Gastrocnemius medialis (tissue), 4 donors: Measurements from ENCODE around the gene ATMIN. TPM values are rescaled to one million over a fixed set of nuclear protein-coding genes. Genes with fewer than 3 reads are reported as not detected.

ENCODE experiments used
- ATAC-seq, 2 donors: fragments of 150-250 bp; one replicate each; pipeline ENCODE4 v1.9.1; 2016
- DNase-seq, 2 donors: peaks; one replicate each; pipeline ENCODE4 v3.0.0-alpha.2; 2019
- H3K27ac ChIP-seq, 4 donors: fragments of 200-600 bp; sonication (generic); 1 replicate in 1 of 4; 2 replicates in 3 of 4; pipeline ENCODE4 v1.5.1; 2016 to 2018; ENCODE audit warnings: mild to moderate bottlenecking in 2 of 4, moderate library complexity in 1 of 4
- H3K27me3 ChIP-seq, 3 donors: fragments of 200-600 bp; sonication (generic) in 2 of 3; 1 replicate in 1 of 3; 2 replicates in 2 of 3; pipeline versions ENCODE4 v1.5.1 to v1.6.0; 2016 to 2019; ENCODE audit warnings: mild to moderate bottlenecking in 1 of 3, moderate library complexity in 1 of 3
- H3K36me3 ChIP-seq, 2 donors: fragments of 200-600 bp; sonication (generic) in 1 of 2; one replicate each; pipeline ENCODE4 v1.5.1; 2017 to 2018
- H3K4me1 ChIP-seq, 2 donors: fragments of 200-600 bp; sonication (generic) in 1 of 2; one replicate each; pipeline ENCODE4 v1.5.1; 2016 to 2017; ENCODE audit warnings: mild to moderate bottlenecking in 2 of 2
- H3K4me3 ChIP-seq, 4 donors: fragments of 200-600 bp; sonication (generic) in 3 of 4; 1 replicate in 1 of 4; 2 replicates in 3 of 4; pipeline ENCODE4 v1.5.1; 2016 to 2019; ENCODE audit warnings: mild to moderate bottlenecking in 2 of 4
- H3K9me3 ChIP-seq, 3 donors: fragments of 200-600 bp; sonication (generic) in 2 of 3; 1 replicate in 1 of 3; 2 replicates in 2 of 3; pipeline ENCODE4 v1.5.1; 2016 to 2019
- CTCF ChIP-seq, 5 experiments: fragments of 450-650 bp in 3 of 5; fragments of 200-600 bp in 2 of 5; sonication (generic) in 2 of 5; IDR thresholded peaks in 4 of 5; conservative IDR thresholded peaks in 1 of 5; 1 replicate in 4 of 5; 2 replicates in 1 of 5; pipeline ENCODE4 v1.5.1; 2016 to 2019; ENCODE audit warnings: antibody characterized with exemption in 5 of 5, mild to moderate bottlenecking in 3 of 5, moderate library complexity in 3 of 5
- POLR2A ChIP-seq, 2 donors: fragments of 450-650 bp; IDR thresholded peaks; one replicate each; pipeline ENCODE4 v1.6.1; 2017; ENCODE audit warnings: antibody characterized with exemption in 2 of 2, mild to moderate bottlenecking in 2 of 2, moderate library complexity in 2 of 2
- in situ Hi-C, 4 donors: fragments of 200-750 bp; cut with MboI; loops; one replicate each; pipeline versions ENCODE4 v1.15.0 to v1.8.0; 2017; ENCODE audit warnings: low sequenced_read_pairs in 4 of 4
- intact Hi-C: fragments of 100-400 bp; cut with DNase I; formaldehyde crosslinking; loops from one replicate; pipeline ENCODE4 v1.15.1; 2023; ENCODE audit warnings: low total_unique reads
- total RNA-seq, 4 donors: library from RNA; depleted of rRNA; stranded (reverse); fragments of >200 nt; gene quantifications; one replicate each; pipeline versions ENCODE4 v1.1.0 to v1.2.3, GENCODE V29; 2016

ATMIN gene
- total RNA-seq, 4 donors from 2014 or later = 31.1 to 37.1 (median 35.2) TPM

GRCh38 chr16:81061871-81062608, 26.4 kb downstream of the ATMIN start:
- intact Hi-C loops (no loop called here), in situ Hi-C loops (no loop called here)
- ATAC-seq (no peak), DNase-seq (no peak)
- Histone ChIP-seq H3K27ac (no peak overlapping the region), H3K9me3 (no peaks in the 10 kb centered on the region), H3K4me3 (no peak overlapping the region), H3K27me3 (no peaks in the 10 kb centered on the region), H3K4me1 (no peaks in the 10 kb centered on the region), H3K36me3 (no peaks in the 10 kb centered on the region)
- TF ChIP-seq POLR2A (IDR thresholded peaks at IDR 0.05) (no peak), CTCF (IDR thresholded peaks at IDR 0.05 in 4 of 5, conservative IDR thresholded peaks at IDR 0.05 in 1 of 5) (no peak)

- Histone ChIP-seq H3K27ac (no peak overlapping the region), H3K4me3 (no peak overlapping the region), H3K4me1 (no peaks in the 10 kb centered on the region), H3K27me3 (no peaks in the 10 kb centered on the region), H3K36me3 (no peaks in the 10 kb centered on the region), H3K9me3 (no peaks in the 10 kb centered on the region)
- ATAC-seq (no peak), DNase-seq (no peak)
- intact Hi-C loops (no loop called here), in situ Hi-C loops (no loop called here)
- TF ChIP-seq POLR2A (IDR thresholded peaks at IDR 0.05) (no peak), CTCF (IDR thresholded peaks at IDR 0.05 in 4 of 5, conservative IDR thresholded peaks at IDR 0.05 in 1 of 5) (no peak)
Observed at GRCh38 chr16:81066681-81067080, 31.0 kb downstream of the ATMIN start.

- no peak overlapping the region for H3K4me3 ChIP-seq
- TF ChIP-seq CTCF (IDR thresholded peaks at IDR 0.05 in 4 of 5, conservative IDR thresholded peaks at IDR 0.05 in 1 of 5) (no peak), POLR2A (IDR thresholded peaks at IDR 0.05) (no peak)
- H3K36me3 ChIP-seq = no peaks in the 10 kb centered on the region
- H3K27me3 ChIP-seq = no peaks in the 10 kb centered on the region
- intact Hi-C loops = no loop called here
- H3K27ac ChIP-seq = no peak overlapping the region
- no peaks in the 10 kb centered on the region for H3K4me1 ChIP-seq
- DNase-seq (no peak), ATAC-seq (no peak)
- in situ Hi-C loops = no loop called here
- no peaks in the 10 kb centered on the region for H3K9me3 ChIP-seq
Observed at GRCh38 chr16:81067166-81067565, 31.5 kb downstream of the ATMIN start.

- no peak for TF ChIP-seq POLR2A (IDR thresholded peaks at IDR 0.05)
- TF ChIP-seq CTCF (IDR thresholded peaks at IDR 0.05 in 4 of 5, conservative IDR thresholded peaks at IDR 0.05 in 1 of 5) = no peak
- no peaks in the 10 kb centered on the region for H3K9me3 ChIP-seq
- intact Hi-C loops (no loop called here), in situ Hi-C loops (no loop called here)
- ATAC-seq (no peak), DNase-seq (no peak)
- no peak overlapping the region for H3K4me3 ChIP-seq
- no peaks in the 10 kb centered on the region for H3K4me1 ChIP-seq
- H3K27me3 ChIP-seq = no peaks in the 10 kb centered on the region
- H3K27ac ChIP-seq = no peak overlapping the region
- no peaks in the 10 kb centered on the region for H3K36me3 ChIP-seq
Observed at GRCh38 chr16:81069063-81069462, 33.4 kb downstream of the ATMIN start.

GRCh38 chr16:81070979-81071378, 35.3 kb downstream of the ATMIN start:
- DNase-seq (no peak), ATAC-seq (no peak)
- Histone ChIP-seq H3K36me3 (no peaks in the 10 kb centered on the region), H3K9me3 (no peaks in the 10 kb centered on the region), H3K4me3 (no peak overlapping the region), H3K27ac (no peak overlapping the region), H3K4me1 (no peaks in the 10 kb centered on the region), H3K27me3 (no peaks in the 10 kb centered on the region)
- TF ChIP-seq POLR2A (IDR thresholded peaks at IDR 0.05) (no peak), CTCF (IDR thresholded peaks at IDR 0.05 in 4 of 5, conservative IDR thresholded peaks at IDR 0.05 in 1 of 5) (no peak)
- intact Hi-C loops (no loop called here), in situ Hi-C loops (no loop called here)
